AG10803 (cell line): ENCODE data around the gene GDI1.

Experiments
- DNase-seq: peaks from one replicate; pipeline ENCODE4 v3.0.0; 2010; ENCODE audit warnings: low read depth
- H3K4me3 ChIP-seq: 2 replicates; pipeline ENCODE4 v1.5.1; 2011; ENCODE audit warnings: mild to moderate bottlenecking, low read length, control low read depth
- TF ChIP-seq, protein P1 (sequence below): conservative IDR thresholded peaks from 2 replicates; pipeline ENCODE4 v1.5.1; 2011; ENCODE audit warnings: mild to moderate bottlenecking, low read length, control low read depth, inconsistent platforms

Gene GDI1

GRCh38 chrX:154404625-154405192 is 32.2 kb upstream of the GDI1 start:
- TF ChIP-seq, protein P1, sequence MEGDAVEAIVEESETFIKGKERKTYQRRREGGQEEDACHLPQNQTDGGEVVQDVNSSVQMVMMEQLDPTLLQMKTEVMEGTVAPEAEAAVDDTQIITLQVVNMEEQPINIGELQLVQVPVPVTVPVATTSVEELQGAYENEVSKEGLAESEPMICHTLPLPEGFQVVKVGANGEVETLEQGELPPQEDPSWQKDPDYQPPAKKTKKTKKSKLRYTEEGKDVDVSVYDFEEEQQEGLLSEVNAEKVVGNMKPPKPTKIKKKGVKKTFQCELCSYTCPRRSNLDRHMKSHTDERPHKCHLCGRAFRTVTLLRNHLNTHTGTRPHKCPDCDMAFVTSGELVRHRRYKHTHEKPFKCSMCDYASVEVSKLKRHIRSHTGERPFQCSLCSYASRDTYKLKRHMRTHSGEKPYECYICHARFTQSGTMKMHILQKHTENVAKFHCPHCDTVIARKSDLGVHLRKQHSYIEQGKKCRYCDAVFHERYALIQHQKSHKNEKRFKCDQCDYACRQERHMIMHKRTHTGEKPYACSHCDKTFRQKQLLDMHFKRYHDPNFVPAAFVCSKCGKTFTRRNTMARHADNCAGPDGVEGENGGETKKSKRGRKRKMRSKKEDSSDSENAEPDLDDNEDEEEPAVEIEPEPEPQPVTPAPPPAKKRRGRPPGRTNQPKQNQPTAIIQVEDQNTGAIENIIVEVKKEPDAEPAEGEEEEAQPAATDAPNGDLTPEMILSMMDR, result no peak
- DNase-seq, result no peak
- no peak overlapping the region for H3K4me3 ChIP-seq

DNA sequence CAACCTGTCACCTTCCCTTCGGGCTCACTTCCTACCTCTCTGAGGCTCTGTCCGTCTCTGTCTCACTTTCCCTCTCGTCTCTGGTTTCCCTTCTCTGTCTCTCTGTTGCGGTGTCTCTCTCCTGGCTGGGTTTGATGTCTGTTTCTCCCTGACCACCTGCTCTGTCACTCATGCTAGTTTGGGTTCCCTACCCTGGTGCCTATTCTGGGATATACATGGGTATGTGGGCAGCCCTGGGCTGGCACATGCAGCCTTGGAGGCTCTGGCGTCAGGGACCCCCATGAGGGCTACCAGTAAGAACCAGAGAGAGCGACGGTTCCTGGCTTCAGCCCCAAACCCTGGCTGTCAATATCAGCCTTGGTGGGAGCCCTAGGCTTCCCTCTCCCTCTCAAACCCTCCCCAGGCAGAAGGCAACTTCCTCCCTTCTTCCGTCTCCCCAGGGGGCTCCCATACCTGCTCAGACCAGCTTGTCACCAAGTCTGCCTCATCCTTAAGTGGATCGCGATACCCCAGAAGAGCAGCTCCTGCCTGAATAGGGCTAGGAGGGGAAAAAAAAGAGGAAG is 28.2 kb upstream of the GDI1 start:
- DNase-seq, result no peak
- TF ChIP-seq, protein P1, result no peak
- peak overlapping the region; percentile 55 for H3K4me3 ChIP-seq

DNA sequence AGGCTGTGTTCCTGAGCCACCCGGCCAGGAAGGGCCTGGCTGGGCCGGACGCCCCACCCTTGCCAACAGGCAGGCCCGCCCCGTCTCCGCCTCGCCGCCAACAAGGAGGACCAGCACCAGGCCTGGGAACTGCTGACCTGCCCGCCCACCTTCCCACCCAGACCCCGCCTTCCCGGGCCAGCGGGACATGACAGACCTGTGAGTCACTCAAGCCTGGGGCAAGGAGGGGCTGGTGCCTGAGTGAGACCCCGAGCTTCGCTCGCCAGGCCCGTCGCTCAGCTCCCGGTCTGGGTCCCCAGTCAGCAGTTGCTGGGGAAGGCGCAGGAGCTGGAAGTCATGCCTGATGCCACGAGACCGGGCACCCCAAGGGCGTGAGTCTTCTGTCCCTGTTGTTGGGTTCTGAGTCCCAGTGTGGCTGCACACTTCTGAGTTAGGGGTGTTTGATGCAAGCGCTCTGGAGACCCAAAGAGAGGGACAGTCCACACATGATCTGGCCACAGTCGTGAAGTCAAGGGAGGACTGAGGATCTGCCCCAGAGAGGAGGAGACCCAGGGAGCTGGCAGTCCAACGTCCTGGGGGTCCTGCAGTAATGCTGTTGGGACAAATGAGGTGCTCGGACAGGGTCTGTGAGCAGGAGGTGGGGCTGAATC is 27.6 kb upstream of the GDI1 start, which contains the start of gene DNASE1L1:
Gene DNASE1L1, minus strand, starts transcription at position 33 of the 650 bp plus-strand sequence. CDS start 3,686 bp downstream, outside the sequence.
- TF ChIP-seq, protein P1, result no peak
- DNase-seq, result peak; percentile 76
- H3K4me3 ChIP-seq, result peak within 1 kb of the TSS; percentile 55

DNA sequence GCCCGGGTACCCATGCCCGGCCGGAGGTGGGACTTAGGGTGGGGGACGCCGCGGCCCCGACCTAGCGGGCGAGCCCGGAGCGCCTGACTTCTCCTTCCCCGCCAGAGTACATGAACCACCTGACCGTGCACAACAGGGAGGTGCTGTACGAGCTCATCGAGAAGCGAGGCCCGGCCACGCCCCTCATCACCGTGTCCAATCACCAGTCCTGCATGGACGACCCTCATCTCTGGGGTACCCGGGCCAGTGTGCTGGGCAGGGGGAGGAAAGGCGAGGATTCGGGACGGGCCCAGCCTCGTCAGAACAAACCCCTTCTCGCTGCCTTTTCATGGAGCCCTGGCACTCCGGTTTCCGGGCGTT is 25.0 kb upstream of the GDI1 start:
- peak; percentile 28 for DNase-seq
- TF ChIP-seq, protein P1, result no peak
- H3K4me3 ChIP-seq, result peak overlapping the region; percentile 63

DNA sequence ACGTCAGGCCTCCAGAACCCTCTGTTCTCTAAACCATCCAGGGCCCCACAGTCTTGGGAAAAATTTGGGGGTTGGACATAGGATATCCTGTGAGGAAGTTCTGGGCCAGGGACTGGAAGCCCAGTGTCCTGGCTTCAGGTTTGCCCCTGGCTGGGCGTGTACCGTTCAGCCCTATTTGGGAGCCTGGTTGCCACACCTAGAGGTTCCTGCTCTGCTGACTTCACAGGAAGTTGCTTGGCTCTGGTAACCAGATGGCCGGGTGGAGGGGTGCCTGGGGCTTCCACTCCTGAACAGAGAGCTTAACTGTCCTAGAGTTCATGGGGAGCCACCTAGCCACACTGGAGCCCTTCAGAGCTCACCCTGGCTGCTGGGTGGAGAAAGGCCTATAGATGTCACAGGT is 24.5 kb upstream of the GDI1 start:
- TF ChIP-seq, protein P1, result no peak
- DNase-seq, result peak; percentile 17
- H3K4me3 ChIP-seq, result peak overlapping the region; percentile 63

DNA sequence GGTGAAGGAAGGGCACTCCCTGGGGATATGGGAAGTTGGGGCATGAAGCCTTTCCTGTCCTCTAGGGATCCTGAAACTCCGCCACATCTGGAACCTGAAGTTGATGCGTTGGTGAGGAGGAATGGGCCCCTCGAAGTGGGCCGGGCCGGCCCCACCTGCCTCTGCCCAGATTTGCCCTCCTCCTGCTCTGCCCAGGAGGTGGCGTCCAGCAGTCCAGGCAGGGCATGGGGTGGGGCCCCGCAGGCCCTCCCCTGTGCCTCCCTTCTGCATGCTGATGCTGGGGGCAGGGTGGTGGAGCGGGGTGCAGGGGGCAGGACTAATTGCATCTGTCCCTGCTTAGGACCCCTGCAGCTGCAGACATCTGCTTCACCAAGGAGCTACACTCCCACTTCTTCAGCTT is 23.8 kb upstream of the GDI1 start:
- TF ChIP-seq, protein P1, result no peak

GRCh38 chrX:154417157-154417556 is 19.8 kb upstream of the GDI1 start:
- TF ChIP-seq, protein P1, result no peak
- H3K4me3 ChIP-seq, result no peak overlapping the region
- no peak for DNase-seq

More for the DNA sequence above, 23.8 kb upstream of the GDI1 start:
- no peak overlapping the region for H3K4me3 ChIP-seq
- no peak for DNase-seq
